ENCODE measurements around the gene TMEM178A. TPM values are rescaled to one million over a fixed set of nuclear protein-coding genes. Genes with fewer than 3 reads are reported as not detected.

The TMEM178A gene
- total RNA-seq, 4 donors from 2014 or later: 1.6 to 7.5 (median 4.6) TPM

- WGBS, 2 donors (ENCODE audit: low coverage in 1 of 2): 79 to 91% methylated on average over 3 of the region's 3 CpGs
- Histone ChIP-seq H3K27ac (no peak overlapping the region), H3K27me3 (no peaks in the 10 kb centered on the region), H3K4me1 (no peaks in the 10 kb centered on the region), H3K9me3 (peaks cover 8 to 10% of the 10 kb centered on the region in 2 donors), H3K36me3 (no peaks in the 10 kb centered on the region), H3K4me3 (no peak overlapping the region)
- no peak for DNase-seq
- in situ Hi-C loops (cut with MboI; ENCODE audit: low pct_ligation_motif_present in 1 of 4, low pct_unique_long_range_greater_than_20kb in 1 of 4, low sequenced_read_pairs in 3 of 4) (loop anchor here in 1 of 4 donors (25.0 kb wide), 1 partner anchor 341 kb away; no protein-coding TSS in a partner anchor), intact Hi-C loops (cut with DNase I; ENCODE audit: low total_unique reads) (no loop called here)
- TF ChIP-seq POLR2A (IDR thresholded peaks at IDR 0.05) (no peak), EP300 (IDR thresholded peaks at IDR 0.05; ENCODE audit: low read depth) (no peak)
Observed at GRCh38 chr2:39703181-39703872, 37.6 kb downstream of the TMEM178A start.

- no peak for TF ChIP-seq CTCF (IDR thresholded peaks at IDR 0.05)
- TF ChIP-seq POLR2A (IDR thresholded peaks at IDR 0.05): no peak
Observed at GRCh38 chr2:39704540-39704939, 38.8 kb downstream of the TMEM178A start.

GRCh38 chr2:39705638-39706037 is 39.9 kb downstream of the TMEM178A start:
- 47 to 100% methylated on average over 1 to 4 of the region's 4 CpGs for WGBS, 2 donors (ENCODE audit: low coverage in 1 of 2)
- H3K4me3 ChIP-seq: no peak overlapping the region
- no peak for DNase-seq
- H3K27ac ChIP-seq: no peak overlapping the region
- intact Hi-C loops (cut with DNase I; ENCODE audit: low total_unique reads) (no loop called here), in situ Hi-C loops (cut with MboI; ENCODE audit: low pct_ligation_motif_present in 1 of 4, low pct_unique_long_range_greater_than_20kb in 1 of 4, low sequenced_read_pairs in 3 of 4) (loop anchor here in 1 of 4 donors (25.0 kb wide), 1 partner anchor 343 kb away; no protein-coding TSS in a partner anchor)
- no peak for TF ChIP-seq POLR2A (IDR thresholded peaks at IDR 0.05)
- TF ChIP-seq CTCF (IDR thresholded peaks at IDR 0.05): no peak
- no peak for TF ChIP-seq POLR2AphosphoS5 (IDR thresholded peaks at IDR 0.05)
- no peak for TF ChIP-seq EP300 (IDR thresholded peaks at IDR 0.05; ENCODE audit: low read depth)
- H3K27me3 ChIP-seq: no peaks in the 10 kb centered on the region
- H3K36me3 ChIP-seq: no peaks in the 10 kb centered on the region
- H3K9me3 ChIP-seq: peaks cover 8 to 10% of the 10 kb centered on the region in 2 donors
- H3K4me1 ChIP-seq: no peaks in the 10 kb centered on the region

More at GRCh38 chr2:39704540-39704939, 38.8 kb downstream of the TMEM178A start:
- no peak overlapping the region for H3K27ac ChIP-seq
- H3K27me3 ChIP-seq: no peaks in the 10 kb centered on the region
- intact Hi-C loops (cut with DNase I; ENCODE audit: low total_unique reads) (no loop called here), in situ Hi-C loops (cut with MboI; ENCODE audit: low pct_ligation_motif_present in 1 of 4, low pct_unique_long_range_greater_than_20kb in 1 of 4, low sequenced_read_pairs in 3 of 4) (loop anchor here in 1 of 4 donors (25.0 kb wide), 1 partner anchor 342 kb away; no protein-coding TSS in a partner anchor)
- peaks cover 8 to 10% of the 10 kb centered on the region in 2 donors for H3K9me3 ChIP-seq
- H3K36me3 ChIP-seq: no peaks in the 10 kb centered on the region
- WGBS, 2 donors (ENCODE audit: low coverage in 1 of 2): 72 to 87% methylated on average over 3 of the region's 3 CpGs
- no peak for DNase-seq
- H3K4me3 ChIP-seq: no peak overlapping the region
- H3K4me1 ChIP-seq: no peaks in the 10 kb centered on the region

- in situ Hi-C loops (cut with MboI; ENCODE audit: low pct_ligation_motif_present in 1 of 4, low pct_unique_long_range_greater_than_20kb in 1 of 4, low sequenced_read_pairs in 3 of 4) (loop anchor here in 1 of 4 donors (25.0 kb wide), 1 partner anchor 344 kb away; no protein-coding TSS in a partner anchor), intact Hi-C loops (cut with DNase I; ENCODE audit: low total_unique reads) (no loop called here)
- no peak for TF ChIP-seq CTCF (IDR thresholded peaks at IDR 0.05)
- Histone ChIP-seq H3K4me1 (no peaks in the 10 kb centered on the region), H3K4me3 (no peak overlapping the region), H3K27ac (no peak overlapping the region), H3K27me3 (no peaks in the 10 kb centered on the region), H3K9me3 (peaks cover 3 to 8% of the 10 kb centered on the region in 2 donors), H3K36me3 (no peaks in the 10 kb centered on the region)
- no peak for DNase-seq
- WGBS, 2 donors (ENCODE audit: low coverage in 1 of 2): 67 to 90% methylated on average over 1 of the region's 1 CpG
Observed at GRCh38 chr2:39706312-39706711, 40.6 kb downstream of the TMEM178A start.

All from transverse colon (tissue), 4 donors.